ENCODE measurements around the gene KCNJ12. TPM values are rescaled to one million over a fixed set of nuclear protein-coding genes. Genes with fewer than 3 reads are reported as not detected.
"Not testable (repeated sequence)": the region's sequence is repeated elsewhere in the genome, so short reads cannot be mapped to it uniquely, and the experiment has no call there.

The KCNJ12 gene
- total RNA-seq, 2 donors from 2014 or later: not detected

- DNase-seq (ENCODE audit: low spot score in 2 of 2); H3K27ac Mint-ChIP-seq; H3K36me3 Mint-ChIP-seq; H3K9me3 Mint-ChIP-seq; ATAC-seq: not testable (repeated sequence)
Measured at GRCh38 chr17:21429921-21430628, 53.9 kb downstream of the KCNJ12 start.

- H3K36me3 Mint-ChIP-seq; H3K9me3 Mint-ChIP-seq; DNase-seq (ENCODE audit: low spot score in 2 of 2); ATAC-seq; H3K27ac Mint-ChIP-seq: not testable (repeated sequence)
Measured at GRCh38 chr17:21433971-21434370, 57.8 kb downstream of the KCNJ12 start.

GRCh38 chr17:21434976-21435375 lies 58.8 kb downstream of the KCNJ12 start:
- not testable (repeated sequence) for ATAC-seq; DNase-seq (ENCODE audit: low spot score in 2 of 2); H3K27ac Mint-ChIP-seq; H3K9me3 Mint-ChIP-seq; H3K36me3 Mint-ChIP-seq

GRCh38 chr17:21436481-21436880 lies 60.3 kb downstream of the KCNJ12 start:
- not testable (repeated sequence) for H3K9me3 Mint-ChIP-seq; H3K36me3 Mint-ChIP-seq; DNase-seq (ENCODE audit: low spot score in 2 of 2); ATAC-seq
- H3K27ac Mint-ChIP-seq: peak overlapping the region in 1 of 2 donors; percentile 28

DNA sequence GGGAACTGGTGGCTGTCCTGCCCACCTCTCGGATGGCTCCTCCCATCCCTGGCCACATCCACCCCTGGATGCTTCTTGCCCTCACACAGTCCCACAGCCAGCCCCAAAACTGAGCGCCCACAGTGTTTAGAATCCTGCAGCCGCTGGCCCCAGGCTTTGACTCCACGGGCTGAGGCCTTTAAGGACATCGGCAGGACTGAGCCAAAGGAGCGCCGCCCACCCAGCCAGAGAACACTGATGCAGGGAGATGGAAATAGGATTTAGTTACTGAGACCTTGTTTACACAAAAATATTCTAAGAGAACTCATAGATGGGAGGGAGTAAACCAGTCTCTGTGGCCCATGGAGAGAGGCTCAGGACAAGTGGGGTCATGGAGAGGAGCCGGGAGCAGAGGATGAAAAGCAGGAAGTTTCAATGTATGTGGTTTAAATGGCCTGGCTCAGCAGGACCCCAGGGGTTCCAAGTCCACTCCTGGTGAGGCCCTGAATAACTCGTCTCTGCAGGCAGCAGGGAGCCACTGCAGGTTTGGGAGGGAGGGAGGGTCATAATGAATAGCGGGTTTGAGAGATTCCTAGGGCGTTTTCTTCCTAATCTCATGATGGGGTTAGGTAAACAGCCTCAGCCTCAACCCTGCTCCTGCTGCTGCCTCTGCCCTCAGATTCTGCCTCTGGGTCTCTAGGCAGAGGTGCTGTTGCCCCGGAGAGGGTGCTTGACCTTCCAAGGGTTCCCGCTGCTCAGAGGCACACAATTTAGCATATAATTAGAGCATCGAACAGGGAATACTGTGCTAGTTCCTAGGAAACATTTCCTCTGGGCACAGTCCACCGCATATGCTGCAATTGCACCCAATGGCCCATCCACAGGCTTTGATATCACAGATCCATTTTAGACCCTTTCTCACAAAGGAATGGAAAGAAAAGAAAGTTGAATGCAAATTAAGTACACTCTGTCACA lies 61.0 kb downstream of the KCNJ12 start:
- H3K36me3 Mint-ChIP-seq; ATAC-seq; H3K9me3 Mint-ChIP-seq; DNase-seq (ENCODE audit: low spot score in 2 of 2): not testable (repeated sequence)
- peak overlapping the region in 1 of 2 donors; percentile 28 for H3K27ac Mint-ChIP-seq

DNA sequence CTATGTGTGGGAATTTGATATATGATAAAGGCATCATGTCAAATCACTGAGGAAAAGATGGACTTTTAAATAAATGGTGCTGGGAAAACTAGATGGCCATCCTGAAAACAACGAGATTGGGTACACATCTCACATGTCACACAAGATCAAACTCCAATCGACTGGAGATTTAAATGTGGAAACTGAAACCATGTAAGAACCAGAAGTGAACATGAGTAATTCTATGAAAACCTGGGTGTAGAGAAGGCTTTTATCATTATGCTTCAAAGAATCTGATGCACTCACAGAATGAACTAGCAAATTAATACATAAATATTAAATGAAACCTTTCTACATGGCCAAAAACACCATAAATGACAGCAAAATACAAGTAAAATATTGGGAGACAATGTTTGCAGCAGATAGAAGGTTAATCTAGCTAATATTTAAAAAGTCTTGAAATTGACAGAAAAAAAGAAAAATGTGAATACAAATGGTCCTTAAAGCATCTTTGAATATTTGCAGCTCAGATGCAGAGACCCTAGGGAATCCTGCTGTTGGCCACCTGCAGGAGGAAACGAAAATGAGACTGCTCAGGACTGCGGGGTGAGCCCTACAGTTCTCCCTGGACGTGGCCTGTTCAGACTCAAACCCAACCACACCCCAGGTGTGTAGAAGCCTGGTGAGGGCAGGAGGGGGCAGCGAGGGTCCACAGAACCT lies 62.3 kb downstream of the KCNJ12 start:
- H3K36me3 Mint-ChIP-seq; H3K27ac Mint-ChIP-seq; DNase-seq (ENCODE audit: low spot score in 2 of 2); H3K9me3 Mint-ChIP-seq: not testable (repeated sequence)
- ATAC-seq: peak; percentile 70 to 82

- not testable (repeated sequence) for H3K27ac Mint-ChIP-seq; ATAC-seq; DNase-seq (ENCODE audit: low spot score in 2 of 2); H3K9me3 Mint-ChIP-seq; H3K36me3 Mint-ChIP-seq
Measured at GRCh38 chr17:21439015-21439336, 62.8 kb downstream of the KCNJ12 start.

- ATAC-seq: no peak
- no peaks in the 10 kb centered on the region for H3K9me3 Mint-ChIP-seq
- DNase-seq (ENCODE audit: low spot score in 2 of 2): no peak
- no peaks in the 10 kb centered on the region for H3K36me3 Mint-ChIP-seq
- H3K27ac Mint-ChIP-seq: no peak overlapping the region
Measured at GRCh38 chr17:21445091-21445650, 69.0 kb downstream of the KCNJ12 start.

DNA sequence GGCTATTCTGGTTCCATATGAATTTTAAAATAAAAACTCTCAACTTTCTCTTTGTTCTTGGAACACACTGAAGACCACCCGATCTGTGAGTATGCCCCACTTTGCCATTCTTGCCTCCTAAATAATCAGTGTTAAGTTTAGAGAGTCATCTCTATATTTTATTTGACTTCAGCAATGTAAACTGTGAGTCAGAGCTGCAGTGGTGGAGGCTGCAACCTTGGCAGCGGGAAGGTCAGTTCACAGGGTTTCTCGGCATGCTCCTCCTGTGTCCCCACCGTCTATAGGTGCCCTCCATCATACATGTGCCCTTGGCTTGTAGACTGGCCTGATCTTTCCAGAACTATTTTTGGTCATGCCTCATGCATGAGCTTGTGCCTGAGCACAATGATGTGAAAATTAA lies 71.4 kb downstream of the KCNJ12 start:
- not testable (repeated sequence) for H3K27ac Mint-ChIP-seq

DNA sequence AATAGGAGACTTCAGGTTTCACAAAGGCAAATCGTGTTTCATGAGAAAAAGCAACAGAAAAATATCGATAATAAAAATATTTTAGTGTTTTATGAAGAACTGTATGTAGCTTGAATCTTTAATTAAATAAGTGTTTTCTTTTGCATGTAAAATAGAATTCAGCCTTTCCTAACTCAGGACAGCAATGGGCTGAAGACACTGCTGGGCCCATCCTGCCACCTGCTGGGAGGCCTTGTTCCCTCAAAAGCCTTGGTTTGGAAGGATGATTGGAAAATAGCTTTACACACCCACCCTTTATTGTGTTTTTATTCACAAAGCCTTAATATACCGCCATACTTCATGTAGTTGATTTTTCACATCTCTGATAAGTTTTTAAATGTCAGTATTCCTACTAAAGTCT lies 73.7 kb downstream of the KCNJ12 start:
- H3K9me3 Mint-ChIP-seq; H3K27ac Mint-ChIP-seq; H3K36me3 Mint-ChIP-seq; DNase-seq (ENCODE audit: low spot score in 2 of 2): not testable (repeated sequence)
- ATAC-seq: peak in 1 of 2 donors; percentile 40

More for the DNA sequence above, 71.4 kb downstream of the KCNJ12 start:
- not testable (repeated sequence) for DNase-seq (ENCODE audit: low spot score in 2 of 2); H3K36me3 Mint-ChIP-seq; ATAC-seq; H3K9me3 Mint-ChIP-seq

- no peak overlapping the region for H3K27ac Mint-ChIP-seq
- H3K9me3 Mint-ChIP-seq: no peaks in the 10 kb centered on the region
- no peak for DNase-seq (ENCODE audit: low spot score in 2 of 2)
- no peaks in the 10 kb centered on the region for H3K36me3 Mint-ChIP-seq
- ATAC-seq: no peak
Measured at GRCh38 chr17:21451975-21452374, 75.8 kb downstream of the KCNJ12 start.

DNA sequence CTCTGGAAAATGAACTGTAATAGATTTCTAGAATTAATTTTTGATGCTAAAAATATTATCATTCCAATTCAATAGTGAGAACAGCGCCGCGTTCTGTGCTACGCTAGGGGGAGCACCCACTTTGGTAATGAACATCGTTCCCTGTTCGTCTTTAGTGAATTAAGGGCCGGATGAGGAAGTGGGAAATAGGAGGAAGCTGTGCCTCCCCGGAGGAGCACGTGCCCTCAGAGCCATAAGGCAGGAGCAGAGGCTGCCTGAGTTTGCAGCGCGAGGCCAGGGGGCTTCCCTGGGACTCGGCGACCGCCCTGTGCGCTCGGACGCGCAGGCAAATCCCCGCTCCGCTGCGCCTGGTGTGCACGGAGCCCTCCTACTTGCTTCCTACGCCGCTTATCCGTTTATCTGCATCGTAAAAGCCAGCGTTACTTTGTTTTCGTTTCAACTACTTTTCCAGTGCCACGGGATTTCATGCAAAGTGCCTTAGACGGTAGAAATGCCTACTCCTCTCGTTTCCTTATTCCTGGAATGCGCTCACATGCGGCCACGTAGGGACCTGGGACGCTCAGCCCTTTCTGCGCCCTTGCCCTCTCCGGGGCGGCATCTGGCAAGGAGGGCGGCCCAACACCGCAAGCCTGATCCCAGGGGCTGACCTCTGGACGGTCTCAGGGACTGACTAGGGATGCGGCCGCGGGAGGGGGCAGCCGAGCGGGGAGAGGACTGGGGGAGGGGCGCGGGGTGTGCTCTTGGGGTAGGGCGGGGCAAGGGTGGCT lies 76.4 kb downstream of the KCNJ12 start:
- Mint-ChIP-seq H3K36me3 (no peaks in the 10 kb centered on the region), H3K27ac (no peak overlapping the region), H3K9me3 (no peaks in the 10 kb centered on the region)
- peak in 1 of 2 donors; percentile 17 for DNase-seq (ENCODE audit: low spot score in 2 of 2)
- ATAC-seq: no peak

DNA sequence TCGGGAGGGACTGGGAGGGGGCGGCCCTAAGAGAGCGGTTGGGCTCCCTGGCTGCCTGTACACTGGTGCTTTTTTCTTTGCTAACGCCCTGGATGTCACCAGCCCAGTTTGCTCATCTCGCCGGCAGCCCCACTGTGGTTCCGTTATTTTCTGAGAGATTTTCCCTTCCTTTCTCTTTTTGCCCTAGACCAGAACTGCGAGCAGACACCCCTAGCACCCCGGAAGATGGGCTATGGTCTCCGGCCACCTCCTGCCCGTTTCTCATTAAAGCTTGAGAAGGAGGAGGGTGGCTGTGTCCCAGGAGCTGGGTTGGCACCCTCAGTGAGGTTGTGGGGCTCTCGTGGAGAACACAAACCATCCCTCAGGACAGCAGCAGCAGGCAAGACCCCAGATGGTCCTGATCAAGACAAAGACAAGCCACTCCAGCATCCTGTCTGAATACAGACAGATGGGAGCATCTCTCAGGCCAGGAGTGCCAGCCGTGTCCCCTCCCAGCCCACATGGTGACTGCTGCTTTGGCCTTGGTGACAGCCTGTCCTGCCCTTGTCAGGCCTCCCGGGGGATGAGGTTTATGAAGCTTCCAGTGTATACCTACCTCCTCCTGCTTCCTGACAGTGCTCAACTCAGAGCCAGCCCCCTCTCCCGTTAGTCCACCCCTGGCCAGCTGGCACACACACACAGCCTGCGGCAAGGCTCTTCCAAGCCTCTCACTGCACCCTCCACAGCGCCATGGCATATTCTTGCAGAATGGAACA lies 77.2 kb downstream of the KCNJ12 start:
- no peaks in the 10 kb centered on the region for H3K36me3 Mint-ChIP-seq

GRCh38 chr17:21454006-21454405 lies 77.8 kb downstream of the KCNJ12 start:
- not testable (repeated sequence) for H3K36me3 Mint-ChIP-seq; DNase-seq (ENCODE audit: low spot score in 2 of 2); H3K9me3 Mint-ChIP-seq; ATAC-seq
- peak overlapping the region in 1 of 2 donors; percentile 4 for H3K27ac Mint-ChIP-seq

More for the DNA sequence above, 77.2 kb downstream of the KCNJ12 start:
- no peak for DNase-seq (ENCODE audit: low spot score in 2 of 2)
- Mint-ChIP-seq H3K27ac (peak overlapping the region in 1 of 2 donors; percentile 4), H3K9me3 (no peaks in the 10 kb centered on the region)
- no peak for ATAC-seq

DNA sequence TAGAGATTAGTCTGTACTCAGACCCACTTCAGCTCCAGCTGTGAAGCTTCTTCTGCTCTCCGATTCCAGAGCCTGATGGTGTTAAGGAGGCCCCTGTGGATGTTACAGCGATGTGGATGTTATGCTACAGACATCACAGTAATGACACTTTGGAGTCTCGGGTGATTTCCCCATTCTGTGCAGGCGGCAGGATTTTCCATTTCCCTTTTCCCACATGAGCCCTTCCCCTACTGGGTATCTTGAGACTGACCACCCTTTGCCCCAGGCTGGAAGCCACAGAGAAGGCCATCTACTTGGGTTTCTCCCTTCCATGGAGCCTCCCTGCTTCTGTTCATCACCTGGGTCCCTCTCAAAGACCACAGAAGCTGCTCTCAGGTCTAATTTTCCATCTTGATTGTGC lies 78.3 kb downstream of the KCNJ12 start:
- DNase-seq (ENCODE audit: low spot score in 2 of 2) (no peak), ATAC-seq (no peak)
- H3K36me3 Mint-ChIP-seq: no peaks in the 10 kb centered on the region
- no peak overlapping the region for H3K27ac Mint-ChIP-seq
- H3K9me3 Mint-ChIP-seq: no peaks in the 10 kb centered on the region

Measured in activated naive CD4-positive, alpha-beta T cell treated with anti-CD3 and anti-CD28 coated beads, Interleukin-2, amount 50 U/mL, for 72 hours (primary cell).